CD4-positive, alpha-beta T cell (primary cell): ENCODE measurements around the gene TRIP10. TPM values are rescaled to one million over a fixed set of nuclear protein-coding genes. Genes with fewer than 3 reads are reported as not detected.
A peak's percentile ranks its signal among the peaks of the same experiment; 100 is the strongest.
"Not testable (repeated sequence)": the region's sequence is repeated elsewhere in the genome, so short reads cannot be mapped to it uniquely, and the experiment has no call there.

Experiments
- ATAC-seq: fragments of 200-7000 bp; cut with Tn5 transposase; one replicate; pipeline ENCODE4 v1.10.0; 2022; ENCODE audit warnings: mild to moderate bottlenecking; ENCODE audit not compliant: poor library complexity
- CTCF ChIA-PET: fragments of 350-600 bp; sonication (Branson Sonifier 250); formaldehyde crosslinking; loops from one replicate; lab custom pipeline; 2021; ENCODE audit warnings: antibody characterized with exemption, inconsistent platforms; lab: Charles Lee
- POLR2A ChIA-PET: fragments of 350-600 bp; sonication (Branson Sonifier 250); formaldehyde crosslinking; loops from one replicate; lab custom pipeline; 2021; ENCODE audit warnings: antibody characterized with exemption, inconsistent platforms; lab: Charles Lee
- DNase-seq, 14 experiments: peaks; one replicate each; pipeline ENCODE4 v3.0.0-alpha.2; 2013 to 2020; ENCODE audit warnings: mixed read lengths in 2 of 14
- H3K27ac ChIP-seq, 2 donors: one replicate each; pipeline versions ENCODE4 v1.5.1 to v1.7.0; 2013; ENCODE audit warnings: low read length in 2 of 2, low read depth in 1 of 2, mild to moderate bottlenecking in 1 of 2
- H3K27me3 ChIP-seq, 2 experiments: 1 replicate in 1 of 2; 2 replicates in 1 of 2; pipeline versions ENCODE4 v1.6.1 to v1.7.0; 2013; ENCODE audit warnings: low read length in 2 of 2, control low read depth in 1 of 2, mild to moderate bottlenecking in 1 of 2, moderate library complexity in 1 of 2; ENCODE audit not compliant: insufficient read depth in 2 of 2, control insufficient read depth in 1 of 2
- H3K36me3 ChIP-seq: one replicate; pipeline ENCODE4 v1.6.1; 2013; ENCODE audit warnings: low read length, control low read depth; ENCODE audit not compliant: insufficient read depth
- H3K4me1 ChIP-seq: one replicate; pipeline ENCODE4 v1.6.1; 2013; ENCODE audit warnings: low read length, control low read depth; ENCODE audit not compliant: insufficient read depth
- H3K4me3 ChIP-seq: one replicate; pipeline ENCODE4 v1.5.1; 2013; ENCODE audit warnings: mild to moderate bottlenecking, low read length, moderate library complexity
- H3K9me3 ChIP-seq, 2 experiments: 1 replicate in 1 of 2; 2 replicates in 1 of 2; pipeline versions ENCODE4 v1.6.1 to v1.7.0; 2013; ENCODE audit warnings: low read length in 2 of 2, mild to moderate bottlenecking in 2 of 2, control low read depth in 1 of 2, moderate library complexity in 1 of 2; ENCODE audit not compliant: control insufficient read depth in 1 of 2, insufficient read depth in 1 of 2
- H3K27ac Mint-ChIP-seq: one replicate; pipeline ENCODE4 v1.8.0; 2020; ENCODE audit warnings: mixed read lengths
- H3K27me3 Mint-ChIP-seq: one replicate; pipeline ENCODE4 v1.8.0; 2021; ENCODE audit warnings: mixed read lengths
- H3K36me3 Mint-ChIP-seq: one replicate; pipeline ENCODE4 v1.8.0; 2021; ENCODE audit warnings: low read depth, mixed read lengths
- H3K4me1 Mint-ChIP-seq: one replicate; pipeline ENCODE4 v1.8.0; 2021; ENCODE audit warnings: low read depth, mixed read lengths
- H3K4me3 Mint-ChIP-seq: one replicate; pipeline ENCODE4 v1.8.0; 2020; ENCODE audit warnings: mild to moderate bottlenecking, mixed read lengths
- H3K9me3 Mint-ChIP-seq: one replicate; pipeline ENCODE4 v1.8.0; 2020; ENCODE audit warnings: mixed read lengths
- intact Hi-C, 2 experiments: fragments of 100-400 bp; cut with DNase I in 1 of 2; cut with micrococcal nuclease in 1 of 2; formaldehyde crosslinking; loops; one replicate each; pipeline versions ENCODE4 v1.15.1 to v1.9.0; 2023 to 2025; cut with DNase I, micrococcal nuclease
- microRNA-seq: library from miRNA; unstranded; fragments of <30 nt; microRNA quantifications from one replicate; pipeline ENCODE4 v1.2.0, GENCODE V29; 2021; ENCODE audit warnings: borderline microRNAs expressed, borderline replicate concordance
- total RNA-seq, 174 experiments: library from RNA in 2 of 174; stranded (reverse) in 2 of 174; gene quantifications; one replicate each; pipeline ENCODE4 v1.2.3 and lab custom pipeline; 2021 to 2026
- TF ChIP-seq, protein P1 (sequence below): fragments of 200-600 bp; IDR thresholded peaks from one replicate; pipeline ENCODE4 v1.8.0; 2022; ENCODE audit warnings: antibody characterized with exemption, mild to moderate bottlenecking

Gene TRIP10
- total RNA-seq, 2 experiments from 2014 or later = 1.6 to 1.9 TPM

DNA sequence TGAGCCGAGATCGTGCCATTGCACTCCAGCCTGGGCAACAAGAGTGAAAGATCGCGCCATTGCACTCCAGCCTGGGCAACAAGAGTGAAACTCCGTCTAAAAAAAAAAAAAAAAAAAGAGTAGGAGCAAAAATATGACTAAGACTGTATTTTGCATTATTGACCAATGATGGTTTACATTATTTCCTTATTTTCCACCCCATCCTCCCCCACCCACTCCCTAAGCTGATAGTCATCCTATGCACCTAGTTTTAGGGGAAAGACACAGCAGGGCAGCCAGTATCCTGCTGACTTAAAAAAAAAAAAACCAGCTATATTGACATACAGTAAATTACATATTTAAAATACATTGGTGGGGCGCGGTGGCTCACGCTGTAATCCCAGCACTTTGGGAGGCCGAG is 58.2 kb downstream of the TRIP10 start:
- peaks cover 64% of the 10 kb centered on the region for H3K36me3 Mint-ChIP-seq
- no peaks in the 10 kb centered on the region for H3K27me3 ChIP-seq
- H3K4me3 Mint-ChIP-seq = peak overlapping the region; percentile 23
- no peaks in the 10 kb centered on the region for H3K9me3 Mint-ChIP-seq
- intact Hi-C loops = no loop called here
- TF ChIP-seq, protein P1, sequence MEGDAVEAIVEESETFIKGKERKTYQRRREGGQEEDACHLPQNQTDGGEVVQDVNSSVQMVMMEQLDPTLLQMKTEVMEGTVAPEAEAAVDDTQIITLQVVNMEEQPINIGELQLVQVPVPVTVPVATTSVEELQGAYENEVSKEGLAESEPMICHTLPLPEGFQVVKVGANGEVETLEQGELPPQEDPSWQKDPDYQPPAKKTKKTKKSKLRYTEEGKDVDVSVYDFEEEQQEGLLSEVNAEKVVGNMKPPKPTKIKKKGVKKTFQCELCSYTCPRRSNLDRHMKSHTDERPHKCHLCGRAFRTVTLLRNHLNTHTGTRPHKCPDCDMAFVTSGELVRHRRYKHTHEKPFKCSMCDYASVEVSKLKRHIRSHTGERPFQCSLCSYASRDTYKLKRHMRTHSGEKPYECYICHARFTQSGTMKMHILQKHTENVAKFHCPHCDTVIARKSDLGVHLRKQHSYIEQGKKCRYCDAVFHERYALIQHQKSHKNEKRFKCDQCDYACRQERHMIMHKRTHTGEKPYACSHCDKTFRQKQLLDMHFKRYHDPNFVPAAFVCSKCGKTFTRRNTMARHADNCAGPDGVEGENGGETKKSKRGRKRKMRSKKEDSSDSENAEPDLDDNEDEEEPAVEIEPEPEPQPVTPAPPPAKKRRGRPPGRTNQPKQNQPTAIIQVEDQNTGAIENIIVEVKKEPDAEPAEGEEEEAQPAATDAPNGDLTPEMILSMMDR = no peak
- DNase-seq (peak in 1 of 14 experiments; percentile 45), ATAC-seq (no peak)
- POLR2A ChIA-PET = interaction anchor here (1.7 to 2.6 kb wide), 2 partner anchors 25 to 59 kb away, joined by 4 to 10 read pairs; partner anchors contain the start of gene VAV1
- H3K27ac Mint-ChIP-seq = peak overlapping the region; percentile 83
- H3K4me1 ChIP-seq = peaks cover 84% of the 10 kb centered on the region
- CTCF ChIA-PET = no interaction called here
- peaks cover 35% of the 10 kb centered on the region for H3K36me3 ChIP-seq
- H3K4me1 Mint-ChIP-seq = peaks cover 90% of the 10 kb centered on the region
- no peak overlapping the region for H3K27ac ChIP-seq
- H3K4me3 ChIP-seq = no peak overlapping the region
- H3K9me3 ChIP-seq = peaks cover 0 to 3% of the 10 kb centered on the region in 2 experiments
- H3K27me3 Mint-ChIP-seq = no peaks in the 10 kb centered on the region

DNA sequence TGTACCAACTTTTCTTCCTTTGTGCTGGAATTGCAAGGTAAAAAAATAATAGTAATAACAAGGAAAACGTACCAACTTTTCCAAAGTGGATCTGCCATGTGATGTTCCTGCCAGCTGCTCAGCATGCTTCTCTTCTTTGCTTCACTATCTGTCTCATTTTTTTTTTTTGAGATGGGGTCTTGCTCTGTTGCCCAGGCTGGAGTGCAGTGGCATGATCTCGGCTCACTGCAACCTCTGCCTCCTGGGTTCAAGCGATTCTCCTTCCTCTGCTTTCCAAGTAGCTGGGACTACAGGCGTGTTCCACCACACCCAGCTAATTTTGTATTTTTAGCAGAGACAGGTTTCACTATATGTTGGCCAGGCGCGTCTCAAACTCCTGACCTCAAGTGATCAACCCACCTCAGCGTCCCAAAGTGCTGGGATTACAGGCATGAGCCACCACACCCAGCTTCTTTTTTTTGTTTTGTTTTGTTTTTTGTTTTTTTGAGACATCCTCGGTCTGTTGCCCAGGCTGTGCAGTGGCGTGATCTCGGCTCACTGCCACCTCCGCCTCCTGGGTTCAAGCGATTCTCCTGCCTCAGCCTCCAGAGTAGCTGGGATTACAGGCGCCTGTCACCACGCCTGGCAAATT is 60.8 kb downstream of the TRIP10 start:
- not testable (repeated sequence) for H3K27me3 ChIP-seq, ATAC-seq, H3K27me3 Mint-ChIP-seq, H3K9me3 ChIP-seq, H3K9me3 Mint-ChIP-seq
- POLR2A ChIA-PET = interaction anchor here (0.6 to 3.4 kb wide), 13 partner anchors 9 to 798 kb away, joined by 3 to 66 read pairs (median 5); partner anchors contain the start of genes GPR108, SH2D3A, VAV1 and ZNF557
- peak overlapping the region; percentile 93 for H3K27ac Mint-ChIP-seq
- H3K4me1 Mint-ChIP-seq = peaks cover 78% of the 10 kb centered on the region
- peak overlapping the region; percentile 91 for H3K4me3 Mint-ChIP-seq
- Histone ChIP-seq H3K4me3 (peak overlapping the region; percentile 49), H3K36me3 (peaks cover 15% of the 10 kb centered on the region), H3K4me1 (peaks cover 80% of the 10 kb centered on the region), H3K27ac (peak overlapping the region; percentile 52 to 92)
- DNase-seq = peak in 2 of 14 experiments; percentile 4 to 5
- intact Hi-C loops = loop anchor here in 1 of 2 experiments (5.0 kb wide), 1 partner anchor 62 kb away; no protein-coding TSS in a partner anchor
- H3K36me3 Mint-ChIP-seq = peaks cover 44% of the 10 kb centered on the region
- CTCF ChIA-PET = interaction anchor here (1.7 to 2.0 kb wide), 2 partner anchors 19 to 28 kb away, joined by 5 to 9 read pairs; partner anchors contain the start of gene VAV1

DNA sequence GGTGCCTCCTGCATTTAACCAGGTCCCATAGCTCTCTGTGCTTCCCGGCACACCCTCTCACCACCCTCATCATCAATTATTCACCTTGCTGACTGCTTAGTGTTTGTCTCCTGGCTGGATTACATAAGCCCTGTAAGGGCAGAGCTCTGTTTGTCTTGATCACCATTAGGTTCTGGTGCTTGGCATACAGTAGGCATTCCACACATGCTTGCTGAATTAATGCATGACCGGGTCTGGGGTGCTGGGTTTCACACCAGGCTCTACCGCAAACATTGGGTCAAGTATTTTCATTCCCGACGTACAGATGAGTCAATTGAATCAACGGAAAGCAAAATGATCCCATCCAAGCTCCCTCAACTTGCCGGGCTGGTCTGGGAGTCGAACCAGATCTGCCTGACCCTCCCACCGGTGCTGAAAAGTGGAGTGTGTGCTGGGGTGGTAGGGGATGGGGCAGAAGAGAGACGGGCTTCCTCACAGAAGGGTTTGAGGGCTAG is 61.6 kb downstream of the TRIP10 start:
- peaks cover 70% of the 10 kb centered on the region for H3K4me1 Mint-ChIP-seq
- DNase-seq (peak in 5 of 14 experiments; percentile 12 to 45 (median 34)), ATAC-seq (peak; percentile 10)
- Histone ChIP-seq H3K9me3 (no peaks in the 10 kb centered on the region), H3K4me3 (peak overlapping the region; percentile 49), H3K4me1 (peaks cover 76% of the 10 kb centered on the region), H3K27me3 (no peaks in the 10 kb centered on the region), H3K27ac (peak overlapping the region; percentile 43 to 92), H3K36me3 (peaks cover 10% of the 10 kb centered on the region)
- H3K36me3 Mint-ChIP-seq = peaks cover 39% of the 10 kb centered on the region
- H3K27ac Mint-ChIP-seq = peak overlapping the region; percentile 93
- no peaks in the 10 kb centered on the region for H3K9me3 Mint-ChIP-seq
- no peaks in the 10 kb centered on the region for H3K27me3 Mint-ChIP-seq
- peak overlapping the region; percentile 91 for H3K4me3 Mint-ChIP-seq
- ChIA-PET POLR2A (interaction anchor here (0.6 to 3.4 kb wide), 20 partner anchors 9 to 547 kb away, joined by 3 to 66 read pairs (median 5); partner anchors contain the start of genes ARHGEF18, GPR108, SH2D3A and VAV1), CTCF (interaction anchor here (1.7 to 3.8 kb wide), 4 partner anchors 12 to 48 kb away, joined by 5 to 18 read pairs (median 8); partner anchors contain the start of gene VAV1)
- intact Hi-C loops = loop anchor here (1.0 to 5.0 kb wide), 4 partner anchors 29 to 64 kb away; partner anchors contain the start of genes VAV1 (in 2 of the 2), GPR108 (in 1 of the 2) and SH2D3A (in 1 of the 2)
- TF ChIP-seq, protein P1 = no peak

Small RNA genes within 50 kb of the gene (microRNA-seq; reads per million reads assigned to microRNA genes)
- not detected for gene MIR6791

Other genes starting within 250 kb of the TRIP10 start
- under 1 TPM; 0.53 to 0.88 TPM for gene TUBB4A, start 237.4 kb upstream of the TRIP10 start, total RNA-seq
- 1 to 10 TPM; 1.5 to 1.8 TPM for gene TNFSF9, start 208.7 kb upstream of the TRIP10 start, total RNA-seq
- gene CD70, start 148.5 kb upstream of the TRIP10 start, total RNA-seq = not detected
- 1 to 10 TPM; 2.5 to 2.6 TPM for gene TNFSF14, start 69.5 kb upstream of the TRIP10 start, total RNA-seq
- under 1 TPM in 1 of 2 experiments, not detected in 1; 0.55 TPM for gene C3, start 19.0 kb upstream of the TRIP10 start, total RNA-seq
- gene GPR108, start 2.1 kb upstream of the TRIP10 start, total RNA-seq = 10 to 100 TPM; 34.5 to 36.6 TPM
- gene SH2D3A, start 27.8 kb downstream of the TRIP10 start, total RNA-seq = 10 to 100 TPM; 39.2 to 41.3 TPM
- gene VAV1, start 33.0 kb downstream of the TRIP10 start, total RNA-seq = 10 to 100 TPM; 70.0 to 70.1 TPM
- 1 to 10 TPM; 5.4 to 6.0 TPM for gene ADGRE1, start 147.9 kb downstream of the TRIP10 start, total RNA-seq